CD4-positive, alpha-beta T cell treated with Interleukin-6 at 100 ng/mL for 8 hours (primary cell): ENCODE measurements around the gene ZNF200.
"Not testable (repeated sequence)": the region's sequence is repeated elsewhere in the genome, so short reads cannot be mapped to it uniquely, and the experiment has no call there.

ENCODE experiments used
- DNase-seq: peaks from one replicate; pipeline ENCODE4 v3.0.0-alpha.2; 2020; ENCODE audit warnings: mixed read lengths, low spot score

The ZNF200 gene

DNA sequence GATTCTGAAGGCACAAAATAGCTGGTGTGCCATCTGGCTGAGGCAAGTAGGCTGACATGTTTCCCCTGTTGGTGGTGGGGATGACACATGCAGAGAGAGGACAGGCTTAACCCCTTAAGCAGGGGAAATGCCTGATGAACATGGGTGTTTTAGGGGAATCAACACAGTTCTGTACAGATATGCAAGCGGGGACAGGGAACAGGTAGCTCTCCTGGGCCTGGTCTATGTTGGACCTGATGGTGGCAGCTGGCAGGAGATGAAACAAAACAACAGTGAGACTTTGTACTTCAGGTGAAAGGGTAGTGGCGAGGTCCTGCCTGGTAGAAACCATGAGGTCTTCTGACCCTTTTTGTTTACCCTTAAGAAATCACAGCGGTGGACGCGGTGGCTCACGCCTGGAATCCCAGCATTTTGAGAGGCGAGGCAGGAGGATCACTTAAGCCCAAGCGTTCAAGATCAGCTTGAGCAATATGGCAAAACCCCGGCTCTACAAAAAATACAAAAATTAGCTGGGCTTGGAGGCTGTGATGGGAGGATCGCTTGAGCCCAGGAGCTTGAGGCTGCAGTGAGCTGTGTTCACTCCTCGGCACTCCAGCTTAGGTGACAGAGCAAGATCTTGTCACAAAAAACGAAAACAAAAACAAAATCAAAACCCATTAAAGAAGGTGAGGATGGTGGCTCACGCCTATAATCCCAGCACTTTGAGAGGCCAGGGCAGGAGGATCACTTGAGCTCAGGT is 36.5 kb downstream of the ZNF200 start:
- no peak for DNase-seq

DNA sequence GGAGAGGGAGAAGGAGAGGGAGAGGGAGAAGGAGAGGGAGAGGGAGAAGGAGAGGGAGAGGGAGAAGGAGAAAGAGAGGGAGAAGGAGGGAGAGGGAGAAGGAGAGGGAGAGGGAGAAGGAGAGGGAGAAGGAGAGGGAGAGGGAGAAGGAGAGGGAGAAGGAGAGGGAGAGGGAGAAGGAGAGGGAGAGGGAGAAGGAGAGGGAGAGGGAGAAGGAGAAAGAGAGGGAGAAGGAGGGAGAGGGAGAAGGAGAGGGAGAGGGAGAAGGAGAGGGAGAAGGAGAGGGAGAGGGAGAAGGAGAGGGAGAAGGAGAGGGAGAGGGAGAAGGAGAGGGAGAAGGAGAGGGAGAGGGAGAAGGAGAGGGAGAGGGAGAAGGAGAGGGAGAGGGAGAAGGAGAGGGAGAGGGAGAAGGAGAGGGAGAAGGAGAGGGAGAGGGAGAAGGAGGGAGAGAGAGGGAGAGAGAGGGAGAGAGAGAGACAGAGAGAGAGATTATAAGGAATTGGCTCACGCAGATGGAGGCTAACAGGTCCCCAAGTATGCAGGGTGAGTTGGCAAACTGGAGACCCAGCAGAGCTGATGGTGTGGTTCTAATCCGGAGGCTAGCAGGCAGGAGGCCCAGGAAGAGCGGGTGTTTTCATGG is 37.1 kb downstream of the ZNF200 start:
- not testable (repeated sequence) for DNase-seq

GRCh38 chr16:3195975-3196374 is 39.0 kb downstream of the ZNF200 start:
- DNase-seq: no peak

DNA sequence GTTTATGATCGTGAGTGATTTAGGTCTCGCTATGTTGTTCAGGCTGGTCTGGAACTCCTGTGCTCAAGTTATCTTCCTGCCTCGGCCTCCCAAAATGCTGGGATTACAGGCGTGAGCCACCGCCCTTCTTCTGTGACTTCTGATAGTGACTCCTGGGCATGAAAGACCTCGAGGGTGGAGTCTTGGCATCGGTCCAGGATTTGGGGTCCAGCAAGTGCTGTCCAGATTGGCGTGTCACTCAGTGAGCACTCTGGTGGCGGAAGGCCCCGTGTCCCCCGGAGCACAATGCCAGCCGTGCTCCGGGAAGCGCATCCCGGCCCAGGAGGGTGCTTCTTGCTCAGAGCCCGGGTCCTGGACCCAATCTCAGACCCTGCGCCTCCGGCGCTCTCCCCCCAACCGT is 40.2 kb downstream of the ZNF200 start:
- DNase-seq: no peak

DNA sequence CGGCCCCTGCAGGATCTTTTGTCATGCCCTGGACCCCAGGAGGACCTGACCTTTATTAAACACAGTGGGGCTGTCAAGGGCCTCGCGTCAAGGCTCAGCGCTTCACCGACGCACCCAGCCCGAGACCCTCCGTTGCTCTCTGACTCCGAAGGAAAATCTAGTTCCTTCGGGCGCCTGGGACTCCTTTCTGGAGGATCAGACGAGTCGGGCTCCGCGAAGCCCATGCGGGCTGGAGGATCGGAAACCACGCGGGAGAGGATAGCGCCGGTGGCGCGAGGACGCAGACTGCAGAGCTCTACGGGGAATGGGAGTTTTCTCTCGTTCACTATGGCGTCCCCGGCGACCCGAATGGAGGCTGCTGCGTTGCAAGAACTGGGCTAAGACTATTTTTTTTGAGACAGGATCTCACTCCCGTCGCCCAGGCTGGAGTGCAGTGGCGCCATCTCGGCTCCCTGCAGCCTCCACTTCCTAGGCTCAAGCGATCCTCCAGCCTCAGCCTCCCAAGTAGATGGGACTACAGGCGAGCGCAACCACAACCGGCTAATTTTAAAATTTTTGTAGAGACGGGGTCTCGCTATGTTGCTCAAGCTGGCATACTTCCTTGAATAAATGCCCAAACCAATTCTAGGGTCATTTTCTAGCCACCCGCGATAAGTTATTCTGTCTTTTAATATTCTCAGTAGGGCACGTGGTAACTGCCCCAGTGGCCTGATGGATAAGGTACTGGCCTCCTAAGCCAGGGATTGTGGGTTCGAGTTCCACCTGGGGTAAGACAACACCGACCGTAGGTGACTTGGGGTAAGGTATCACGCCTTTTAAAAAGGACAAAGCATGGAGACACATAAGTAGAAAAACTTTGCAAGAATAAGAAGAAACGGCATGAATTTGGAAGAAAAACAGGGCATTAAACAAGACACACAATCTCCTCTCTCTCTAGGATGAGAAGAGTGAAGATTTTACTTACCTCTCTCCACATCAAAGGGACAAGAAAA is 41.4 kb downstream of the ZNF200 start:
- no peak for DNase-seq

- DNase-seq: no peak
Measured at GRCh38 chr16:3192476-3193019, 42.4 kb downstream of the ZNF200 start.

GRCh38 chr16:3190949-3191353 is 44.0 kb downstream of the ZNF200 start:
- DNase-seq: no peak

GRCh38 chr16:3189869-3190268 is 45.1 kb downstream of the ZNF200 start:
- DNase-seq: no peak

- no peak for DNase-seq
Measured at GRCh38 chr16:3188925-3189825, 45.8 kb downstream of the ZNF200 start.

GRCh38 chr16:3188675-3188924 is 46.4 kb downstream of the ZNF200 start:
- DNase-seq: no peak

GRCh38 chr16:3187798-3188674 is 46.9 kb downstream of the ZNF200 start, which contains the start of gene OR1F1:
TSS of gene OR1F1 (plus strand) at chr16:3188204.
- DNase-seq: peak; percentile 20

DNA sequence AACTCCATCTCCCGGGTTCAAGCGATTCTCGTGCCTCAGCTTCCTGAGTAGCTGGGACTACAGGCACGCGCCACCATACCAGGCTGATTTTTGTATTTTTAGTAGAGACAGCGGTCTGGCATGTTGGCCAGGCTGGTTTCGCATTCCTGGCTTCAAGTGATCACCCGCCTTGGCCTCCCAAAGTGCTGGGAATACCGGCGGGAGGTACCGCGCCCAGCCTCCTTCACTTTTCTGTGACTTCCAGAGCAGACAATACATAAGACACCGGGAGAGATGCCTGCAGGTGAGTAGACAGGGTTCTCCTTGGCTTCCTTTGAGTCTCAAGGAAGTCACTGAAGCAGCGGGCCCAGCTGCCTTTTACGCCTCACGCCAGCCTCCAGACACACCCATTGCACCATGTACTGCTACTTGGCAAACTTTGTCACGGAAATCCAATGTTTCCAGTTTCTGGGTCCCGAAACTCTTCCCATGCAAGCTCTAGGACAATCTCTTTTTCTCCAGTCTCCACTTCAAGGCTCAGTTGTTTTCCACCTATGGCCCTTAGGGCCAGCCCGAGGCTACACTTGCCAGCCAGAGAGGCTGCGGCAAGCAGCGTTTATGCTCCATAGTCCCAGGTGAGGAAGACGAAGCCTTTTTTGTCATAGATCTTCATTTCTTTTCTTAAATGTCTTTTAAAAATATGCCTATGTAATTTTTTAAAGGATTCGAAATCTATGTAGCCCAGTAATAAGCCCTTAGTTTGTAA is 47.8 kb downstream of the ZNF200 start:
- no peak for DNase-seq

GRCh38 chr16:3183445-3184139 is 51.4 kb downstream of the ZNF200 start:
- no peak for DNase-seq

GRCh38 chr16:3182608-3183444 is 52.1 kb downstream of the ZNF200 start:
- no peak for DNase-seq

DNA sequence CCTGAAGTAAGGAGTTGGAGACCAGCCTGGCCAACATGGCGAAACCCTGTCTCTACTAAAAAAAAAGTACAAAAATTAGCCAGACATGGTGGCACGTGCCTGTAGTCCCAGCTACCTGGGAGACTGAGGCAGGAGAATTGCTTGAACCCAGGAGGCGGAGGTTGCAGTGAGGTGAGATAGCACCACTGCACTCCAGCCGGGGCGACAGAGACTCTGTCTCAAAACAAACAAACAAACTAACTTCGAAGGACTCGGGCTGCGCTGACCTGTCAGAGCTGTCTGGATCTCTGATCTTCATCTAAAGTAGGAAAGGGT is 52.7 kb downstream of the ZNF200 start:
- DNase-seq: not testable (repeated sequence)

- no peak for DNase-seq
Measured at GRCh38 chr16:3180445-3180878, 54.5 kb downstream of the ZNF200 start.

GRCh38 chr16:3179651-3180050 is 55.3 kb downstream of the ZNF200 start:
- DNase-seq: no peak
